ENCODE data around the gene ROCK1.
"Not testable (repeated sequence)": the region's sequence is repeated elsewhere in the genome, so short reads cannot be mapped to it uniquely, and the experiment has no call there.

Gene ROCK1

DNA sequence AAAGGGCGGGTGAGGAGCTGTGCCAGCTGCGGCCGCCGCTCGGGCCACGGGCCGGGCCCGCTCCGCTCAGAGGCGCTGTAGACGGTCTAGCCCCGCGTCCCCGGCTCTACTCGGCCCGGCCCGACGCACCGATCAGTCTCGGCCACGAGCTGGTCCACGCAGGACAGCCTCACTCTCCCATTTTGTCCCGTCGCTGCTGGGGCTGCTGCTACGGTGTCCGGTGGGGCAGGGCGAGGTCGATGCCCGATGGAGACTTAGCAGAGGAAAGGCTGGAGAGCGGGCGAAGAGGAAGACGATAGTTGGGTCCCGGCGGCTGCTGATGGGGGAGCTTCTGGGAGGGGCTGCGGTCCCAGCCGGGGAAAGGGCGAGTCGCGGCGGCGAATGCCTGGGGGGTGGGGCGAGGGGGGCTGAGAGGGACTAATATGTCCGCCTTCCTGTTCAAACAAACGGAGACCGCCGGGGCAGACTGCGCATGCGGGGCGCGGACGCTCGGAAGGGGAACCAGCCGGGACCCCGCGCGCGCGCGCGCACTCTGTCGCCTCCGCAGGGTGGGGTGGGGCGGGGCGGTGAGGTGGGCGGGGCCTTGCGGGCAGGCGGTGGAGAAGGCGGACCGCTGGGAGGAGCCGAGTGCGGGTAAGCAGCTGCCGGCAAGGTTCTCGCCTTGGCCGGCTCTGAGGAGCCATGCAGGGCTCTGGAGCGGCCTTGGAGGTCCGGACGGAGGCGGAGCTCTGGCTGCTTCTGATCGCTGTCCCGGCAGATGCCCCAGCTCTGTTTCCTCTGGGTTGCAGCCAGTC lies at the start of gene ROCK1:
ROCK1 (minus strand) TSS at position 468 of the 794 bp plus-strand sequence. CDS start 903 bp downstream, outside the sequence.
- no peak for TF ChIP-seq GATA1 (IDR thresholded peaks at IDR 0.05; ENCODE audit: low read depth, low read length)
- peak; percentile 97 to 99 for DNase-seq

DNA sequence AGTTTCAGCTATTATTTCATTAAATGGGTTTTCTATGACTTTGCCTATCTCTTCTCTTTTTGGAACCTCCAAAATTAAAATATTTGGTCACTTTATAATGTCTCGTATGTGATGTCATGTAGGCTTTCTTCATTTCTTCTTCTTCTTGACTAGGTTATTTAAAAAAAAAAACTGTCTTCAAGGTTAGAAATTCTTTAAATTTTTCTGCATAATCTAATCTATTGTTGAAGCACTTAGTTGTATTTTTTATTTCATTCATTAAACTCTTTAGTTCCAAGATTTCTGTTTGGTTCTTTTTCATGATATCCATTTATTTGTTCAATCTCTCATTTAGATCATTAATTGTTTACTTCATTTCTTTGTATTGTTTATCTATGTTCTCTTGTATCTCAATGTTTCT lies 43.8 kb upstream of the ROCK1 start:
- no peak for TF ChIP-seq POLR2A (IDR thresholded peaks at IDR 0.05; ENCODE audit: low read length)
- no peak for TF ChIP-seq GATA1 (IDR thresholded peaks at IDR 0.05; ENCODE audit: low read depth, low read length)
- no peak for DNase-seq

DNA sequence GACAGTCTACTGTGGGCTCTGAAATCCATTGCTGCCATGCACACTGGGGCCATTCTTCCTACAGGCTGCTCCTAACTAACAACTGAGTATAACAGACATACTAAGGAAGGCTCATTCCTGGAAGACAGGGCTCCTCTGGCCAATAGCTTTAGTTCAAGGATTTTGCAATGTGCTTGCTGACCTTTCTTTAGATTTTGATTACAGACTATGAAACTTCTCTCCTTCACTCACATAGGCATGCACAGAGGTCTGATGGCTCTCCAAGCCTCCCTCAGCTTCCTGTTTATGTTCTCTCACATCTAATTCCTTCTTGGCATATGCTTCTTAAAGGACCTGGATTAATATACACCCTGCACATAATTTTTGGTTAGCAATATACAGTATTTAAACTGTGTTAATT lies 34.4 kb upstream of the ROCK1 start:
- no peak for DNase-seq
- TF ChIP-seq POLR2A (IDR thresholded peaks at IDR 0.05; ENCODE audit: low read length) (no peak), GATA1 (IDR thresholded peaks at IDR 0.05; ENCODE audit: low read depth, low read length) (no peak)

DNA sequence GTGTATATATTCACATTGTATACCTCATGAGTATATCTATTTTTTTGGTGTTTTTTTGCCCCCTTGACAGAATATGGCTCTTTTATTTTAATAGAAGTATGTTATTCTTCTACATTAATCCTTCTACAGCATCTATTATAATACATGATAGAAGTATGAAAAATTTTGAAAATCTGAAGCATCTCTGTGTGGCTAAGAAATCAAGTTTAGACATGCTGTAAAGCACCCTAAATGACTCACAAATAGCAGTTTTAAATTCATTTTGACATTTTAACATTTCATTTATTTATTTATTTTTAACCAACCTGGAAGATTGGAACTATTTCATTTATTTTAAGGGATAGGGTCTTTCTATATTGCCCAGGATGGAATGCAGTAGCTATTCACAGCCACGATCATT lies 33.8 kb upstream of the ROCK1 start:
- no peak for TF ChIP-seq POLR2A (IDR thresholded peaks at IDR 0.05; ENCODE audit: low read length)
- no peak for TF ChIP-seq GATA1 (IDR thresholded peaks at IDR 0.05; ENCODE audit: low read depth, low read length)
- no peak for DNase-seq

DNA sequence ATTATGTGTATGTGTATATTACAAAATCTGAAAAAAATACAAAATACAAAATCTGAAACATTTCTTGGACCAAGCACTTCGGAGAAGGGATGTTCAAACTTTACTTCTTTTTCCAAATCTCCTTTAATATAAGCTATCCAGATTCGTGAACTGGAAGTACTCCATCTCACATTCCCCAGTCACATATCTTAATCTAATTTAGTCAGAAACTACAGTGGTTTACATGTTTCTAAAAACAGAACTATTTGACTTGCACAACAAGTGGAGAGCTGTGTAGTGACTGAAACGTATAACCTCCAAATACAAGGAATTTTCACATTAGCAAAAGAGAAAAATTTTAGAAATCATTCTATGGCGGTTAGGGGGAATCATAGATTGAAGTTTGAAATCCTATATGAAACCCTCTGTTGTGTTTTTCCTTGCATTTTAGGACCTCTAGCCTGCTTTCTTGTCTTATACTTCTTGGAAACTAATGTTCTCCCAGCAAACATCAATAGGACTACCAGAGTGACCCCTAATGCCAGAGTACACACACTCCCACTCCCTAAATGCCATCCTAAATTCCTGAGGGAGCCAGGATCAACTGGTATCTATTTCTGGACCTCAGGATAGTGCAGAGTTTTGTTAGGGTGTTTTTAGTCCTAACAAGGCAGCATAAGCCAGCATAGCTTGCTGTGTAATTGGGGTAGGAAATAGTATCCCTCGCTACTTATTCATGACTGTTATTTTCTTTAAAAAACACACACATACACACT lies 30.2 kb upstream of the ROCK1 start:
- TF ChIP-seq GATA1 (IDR thresholded peaks at IDR 0.05; ENCODE audit: low read depth, low read length), result no peak
- DNase-seq, result no peak

DNA sequence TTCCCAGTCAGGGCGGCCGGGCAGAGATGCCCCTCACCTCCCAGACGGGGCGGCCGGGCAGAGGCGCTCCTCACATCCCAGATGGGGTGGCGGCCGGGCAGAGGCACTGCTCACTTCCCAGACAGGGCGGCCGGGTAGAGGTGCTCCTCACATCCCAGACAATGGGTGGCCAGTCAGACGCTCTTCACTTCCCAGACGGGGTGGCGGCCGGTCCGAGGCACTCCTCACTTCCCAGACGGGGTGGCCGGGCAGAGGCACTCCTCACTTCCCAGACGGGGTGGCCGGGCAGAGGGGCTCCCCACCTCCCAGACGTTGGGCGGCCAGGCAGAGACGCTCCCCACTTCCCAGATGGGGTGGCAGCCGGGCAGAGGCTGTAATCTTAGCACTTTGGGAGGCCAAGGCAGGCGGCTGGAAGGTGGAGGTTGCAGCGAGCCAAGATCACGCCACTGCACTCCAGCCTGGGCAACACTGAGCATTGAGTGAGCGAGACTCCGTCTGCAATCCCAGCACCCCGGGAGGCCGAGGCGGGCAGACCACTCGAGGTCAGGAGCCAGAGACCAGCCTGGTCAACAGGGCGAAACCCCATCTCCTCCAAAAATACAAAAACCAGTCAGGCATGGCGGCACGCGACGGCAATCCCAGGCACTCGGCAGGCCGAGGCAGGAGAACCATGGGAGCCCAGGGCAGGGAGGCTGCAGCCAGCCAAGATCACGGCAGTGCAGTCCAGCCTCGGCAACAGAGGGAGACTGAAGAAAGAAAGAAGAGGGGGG lies 26.3 kb upstream of the ROCK1 start:
- DNase-seq, result not testable (repeated sequence)

DNA sequence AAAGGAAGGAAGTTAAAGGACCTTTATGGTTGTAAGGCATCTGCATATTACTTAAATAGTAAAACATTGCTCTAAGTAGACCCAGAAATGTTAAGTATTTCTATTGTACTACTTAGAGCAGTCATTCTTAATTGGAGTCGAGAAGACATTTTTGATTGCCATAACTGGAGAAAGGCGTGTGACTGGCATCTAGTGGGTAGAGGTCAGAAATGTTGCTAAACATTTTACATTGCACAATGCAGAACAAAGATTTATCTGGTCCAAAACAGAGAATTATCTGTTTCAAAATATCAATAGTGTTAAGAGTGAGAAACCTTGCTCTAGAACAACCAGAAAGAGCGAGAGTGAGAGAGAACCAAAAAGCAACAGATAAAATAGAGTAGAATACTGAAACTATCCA lies 23.3 kb upstream of the ROCK1 start:
- peak; percentile 23 to 30 for DNase-seq

DNA sequence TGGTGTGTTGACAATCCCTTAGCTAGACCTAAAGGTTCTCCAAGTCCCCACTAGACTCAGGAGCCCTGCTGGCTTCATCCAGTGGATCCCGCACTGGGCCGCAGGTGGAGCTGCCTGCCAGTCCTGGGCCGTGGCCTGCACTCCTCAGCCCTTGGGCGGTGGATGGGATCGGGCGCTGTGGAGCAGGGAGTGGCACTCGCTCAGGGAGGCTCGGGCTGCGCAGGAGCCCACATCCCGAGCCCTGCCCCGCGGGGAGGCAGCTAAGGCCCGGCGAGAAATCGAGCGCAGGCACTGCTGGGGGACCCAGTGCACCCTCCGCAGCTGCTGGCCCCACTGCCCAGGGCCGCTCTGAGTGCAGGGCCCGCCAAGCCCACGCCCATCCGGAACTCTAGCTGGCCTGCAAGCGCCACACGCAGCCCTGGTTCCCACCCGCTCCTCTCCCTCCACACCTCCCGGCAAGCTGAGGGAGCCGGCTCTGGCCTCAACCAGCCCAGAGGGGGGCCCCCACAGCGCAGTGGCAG lies 20.8 kb upstream of the ROCK1 start:
- TF ChIP-seq POLR2A (IDR thresholded peaks at IDR 0.05; ENCODE audit: low read length), result no peak
- no peak for TF ChIP-seq GATA1 (IDR thresholded peaks at IDR 0.05; ENCODE audit: low read depth, low read length)
- no peak for DNase-seq

More for the DNA sequence above, 23.3 kb upstream of the ROCK1 start:
- TF ChIP-seq POLR2A (IDR thresholded peaks at IDR 0.05; ENCODE audit: low read length), result no peak
- TF ChIP-seq GATA1 (IDR thresholded peaks at IDR 0.05; ENCODE audit: low read depth, low read length), result no peak

DNA sequence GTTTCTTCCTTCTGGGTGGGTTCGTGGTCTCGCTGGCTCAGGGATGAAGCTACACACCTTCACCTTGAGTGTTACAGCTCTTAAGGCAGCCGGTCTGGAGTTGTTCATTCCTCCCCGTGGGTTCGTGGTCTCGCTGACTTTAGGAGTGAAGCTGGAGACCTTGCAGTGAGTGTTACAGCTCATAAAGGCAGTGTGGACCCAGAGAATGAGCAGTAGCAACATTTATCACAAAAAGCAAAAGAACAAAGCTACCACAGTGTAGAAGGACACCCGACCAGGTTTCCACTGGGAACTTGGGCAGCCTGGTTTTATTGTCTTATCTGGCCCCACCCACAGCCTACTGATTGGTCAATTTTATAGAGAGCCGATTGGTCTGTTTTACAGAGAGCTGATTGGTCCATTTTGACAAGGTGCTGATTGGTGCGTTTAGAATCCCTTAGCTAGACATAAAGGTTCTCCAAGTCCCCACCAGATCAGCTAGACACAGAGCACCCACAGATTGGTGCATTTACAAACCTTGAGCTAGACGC lies 20.1 kb upstream of the ROCK1 start:
- no peak for DNase-seq
- TF ChIP-seq GATA1 (IDR thresholded peaks at IDR 0.05; ENCODE audit: low read depth, low read length), result no peak
- no peak for TF ChIP-seq POLR2A (IDR thresholded peaks at IDR 0.05; ENCODE audit: low read length)

DNA sequence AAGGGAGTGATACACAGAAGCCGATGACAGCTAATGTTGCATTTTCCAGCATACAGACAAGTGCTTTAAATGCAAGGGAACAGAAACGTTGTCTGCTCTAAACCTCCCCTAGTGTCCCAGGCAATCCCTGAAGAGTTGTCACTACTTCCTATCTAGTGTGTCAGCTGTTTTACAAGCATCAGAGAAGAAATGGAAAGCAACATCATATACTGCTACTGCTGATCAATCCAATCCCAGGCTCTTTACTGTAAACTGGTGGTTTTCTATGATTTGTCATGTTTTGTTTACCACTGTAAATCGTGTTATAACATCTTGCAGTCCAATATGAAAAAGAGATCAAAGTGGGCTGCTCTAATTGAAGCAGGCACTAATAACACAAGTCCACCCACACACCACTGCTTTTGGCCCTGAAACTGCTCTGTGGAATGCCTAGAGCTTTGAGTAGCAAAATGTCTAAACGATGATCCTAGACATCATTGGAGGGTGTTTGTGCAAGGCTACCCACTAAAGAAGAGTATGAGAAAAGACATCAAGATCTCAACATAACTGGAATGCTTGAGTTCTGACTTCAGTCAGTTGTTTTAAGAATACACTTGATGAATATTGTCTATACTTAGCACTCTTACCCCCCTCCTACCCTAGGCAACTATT lies 18.1 kb upstream of the ROCK1 start:
- DNase-seq, result no peak
- TF ChIP-seq POLR2A (IDR thresholded peaks at IDR 0.05; ENCODE audit: low read length), result no peak
- TF ChIP-seq GATA1 (IDR thresholded peaks at IDR 0.05; ENCODE audit: low read depth, low read length), result no peak

DNA sequence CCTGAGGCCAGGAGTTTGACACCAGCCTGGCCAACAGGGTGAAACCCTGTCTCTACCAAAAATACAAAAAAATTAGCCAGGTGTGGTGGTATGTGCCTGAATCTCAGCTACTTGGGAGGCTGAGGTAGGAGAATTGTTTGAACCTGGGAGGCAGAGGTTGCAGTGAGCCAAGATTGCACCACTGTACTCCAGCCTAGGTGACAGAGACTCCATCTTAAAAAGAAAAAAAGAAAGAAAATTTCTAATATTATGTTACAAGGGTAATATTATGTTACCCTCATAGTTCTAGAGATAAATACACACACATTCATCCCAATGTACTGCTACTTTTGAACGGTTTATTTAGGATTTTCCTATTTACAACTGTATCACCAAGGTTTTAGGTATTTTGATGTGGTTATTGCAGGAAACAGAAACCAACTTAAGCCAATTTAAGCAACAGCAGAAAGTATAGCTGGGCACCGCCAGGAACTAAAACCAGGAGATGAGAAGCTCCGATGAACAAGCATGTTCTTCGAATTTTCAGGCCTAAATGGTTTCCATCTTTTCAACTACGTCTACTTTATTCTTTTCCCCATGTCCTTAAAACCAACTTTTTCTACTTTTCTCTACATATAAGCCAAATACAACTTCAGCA lies 11.8 kb upstream of the ROCK1 start:
- no peak for TF ChIP-seq POLR2A (IDR thresholded peaks at IDR 0.05; ENCODE audit: low read length)
- TF ChIP-seq GATA1 (IDR thresholded peaks at IDR 0.05; ENCODE audit: low read depth, low read length), result no peak
- DNase-seq, result no peak

DNA sequence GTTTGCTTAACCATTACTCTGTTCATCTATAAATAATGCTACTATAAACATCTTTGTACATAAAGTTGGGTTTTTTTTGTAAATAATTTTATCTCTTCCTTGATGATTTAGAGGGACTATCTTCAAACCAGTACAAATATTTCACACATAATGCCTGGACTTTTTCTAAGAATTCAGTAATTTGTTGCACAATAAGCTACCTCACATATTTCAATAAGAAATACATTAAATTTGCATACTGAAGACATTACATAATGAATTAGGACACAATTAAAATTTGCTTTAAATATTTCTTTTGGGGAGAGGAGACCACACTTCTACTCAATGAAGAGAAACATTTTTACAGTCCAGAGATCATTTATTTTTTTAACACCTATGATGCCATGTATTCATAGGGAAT lies 7.2 kb upstream of the ROCK1 start:
- DNase-seq, result no peak
- TF ChIP-seq POLR2A (IDR thresholded peaks at IDR 0.05; ENCODE audit: low read length) (no peak), GATA1 (IDR thresholded peaks at IDR 0.05; ENCODE audit: low read depth, low read length) (no peak)
